NB4 (cell line): ENCODE measurements around the gene TSPAN18.

Source experiments
- CTCF ChIP-seq: IDR thresholded peaks from one replicate; pipeline ENCODE4 v1.5.1; 2012; ENCODE audit warnings: low read depth, low read length
- MAX ChIP-seq: IDR thresholded peaks from 2 replicates; pipeline ENCODE4 v1.6.1; 2011; ENCODE audit warnings: low read depth, low read length

GRCh38 chr11:44885065-44885810 lies 158.5 kb downstream of the TSPAN18 start:
- TF ChIP-seq CTCF (no peak), MAX (no peak)
